ENCODE measurements around the gene VCAM1.

The VCAM1 gene

GRCh38 chr1:100747771-100748170 is 28.2 kb downstream of the VCAM1 start:
- TF ChIP-seq CTCF (IDR thresholded peaks at IDR 0.05; ENCODE audit: control extremely low read depth, extremely low read depth, low read depth, missing control alignments), result no peak
- CTCF ChIA-PET, result no interaction called here
- no peak for DNase-seq (ENCODE audit: extremely low spot score)
- POLR2A ChIA-PET, result no interaction called here

- ChIA-PET POLR2A (no interaction called here), CTCF (interaction anchor here (0.8 to 1.9 kb wide), 4 partner anchors 12 to 119 kb away, joined by 3 to 6 read pairs (median 4); no protein-coding TSS in a partner anchor)
- TF ChIP-seq CTCF (IDR thresholded peaks at IDR 0.05; ENCODE audit: control extremely low read depth, extremely low read depth, low read depth, missing control alignments), result no peak
- DNase-seq (ENCODE audit: extremely low spot score), result no peak
Measured at GRCh38 chr1:100750005-100750885, 30.7 kb downstream of the VCAM1 start.

- CTCF ChIA-PET, result no interaction called here
- TF ChIP-seq CTCF (IDR thresholded peaks at IDR 0.05; ENCODE audit: control extremely low read depth, extremely low read depth, low read depth, missing control alignments), result no peak
- no peak for DNase-seq (ENCODE audit: extremely low spot score)
- POLR2A ChIA-PET, result no interaction called here
Measured at GRCh38 chr1:100752791-100753190, 33.2 kb downstream of the VCAM1 start.

GRCh38 chr1:100757946-100758345 is 38.4 kb downstream of the VCAM1 start:
- POLR2A ChIA-PET, result no interaction called here
- no peak for TF ChIP-seq CTCF (IDR thresholded peaks at IDR 0.05; ENCODE audit: control extremely low read depth, extremely low read depth, low read depth, missing control alignments)
- DNase-seq (ENCODE audit: extremely low spot score), result no peak
- CTCF ChIA-PET, result interaction anchor here (1.1 to 1.7 kb wide), 2 partner anchors 9 to 295 kb away, joined by 3 read pairs; no protein-coding TSS in a partner anchor

- ChIA-PET POLR2A (no interaction called here), CTCF (interaction anchor here (1.1 kb wide), 1 partner anchor 66 kb away, joined by 3 read pairs; no protein-coding TSS in a partner anchor)
- no peak for DNase-seq (ENCODE audit: extremely low spot score)
- TF ChIP-seq CTCF (IDR thresholded peaks at IDR 0.05; ENCODE audit: control extremely low read depth, extremely low read depth, low read depth, missing control alignments), result no peak
Measured at GRCh38 chr1:100759188-100759587, 39.6 kb downstream of the VCAM1 start.

- CTCF ChIA-PET, result interaction anchor here (1.0 kb wide), 1 partner anchor 10 kb away, joined by 3 read pairs; no protein-coding TSS in a partner anchor
- DNase-seq (ENCODE audit: extremely low spot score), result no peak
- POLR2A ChIA-PET, result no interaction called here
- no peak for TF ChIP-seq CTCF (IDR thresholded peaks at IDR 0.05; ENCODE audit: control extremely low read depth, extremely low read depth, low read depth, missing control alignments)
Measured at GRCh38 chr1:100760511-100760910, 41.0 kb downstream of the VCAM1 start.

Data from GM10248 (cell line).